ENCODE results near the gene CDON. TPM values are rescaled to one million over a fixed set of nuclear protein-coding genes. Genes with fewer than 3 reads are reported as not detected.

CDON gene
- polyA plus RNA-seq, 2 of the 4 experiments (the other 2 are of a cell fraction) = 1.7 to 5.6 TPM

- DNase-seq (ENCODE audit: low read depth in 1 of 2, low spot score in 1 of 2) (no peak), FAIRE-seq (no peak), ATAC-seq (no peak)
- ChIA-PET POLR2A (no interaction called here), CTCF (interaction anchor here (0.5 kb wide), 1 partner anchor 96 kb away, joined by 4 read pairs; no protein-coding TSS in a partner anchor)
- TF ChIP-seq CHD4 (IDR thresholded peaks at IDR 0.05; ENCODE audit: borderline replicate concordance) (no peak), MYC (IDR thresholded peaks at IDR 0.05; ENCODE audit: borderline replicate concordance, low read length) (no peak), CBX8 (IDR thresholded peaks at IDR 0.05) (no peak), SMC3 (IDR thresholded peaks at IDR 0.05) (no peak), CEBPB (IDR thresholded peaks at IDR 0.05) (no peak), POLR2AphosphoS2 (conservative IDR thresholded peaks at IDR 0.05; ENCODE audit: low read length) (no peak), RARB (CRISPR knock-in tag; IDR thresholded peaks at IDR 0.05) (no peak), CHD2 (IDR thresholded peaks at IDR 0.05; ENCODE audit: low read length, partially characterized antibody) (no peak), E2F6 (IDR thresholded peaks at IDR 0.05; ENCODE audit: borderline replicate concordance, low read depth) (no peak), EHMT2 (IDR thresholded peaks at IDR 0.05; ENCODE audit: low read depth) (no peak), RCOR1 (IDR thresholded peaks at IDR 0.05; ENCODE audit: low read depth, low read length) (no peak), RNF2 (IDR thresholded peaks at IDR 0.05; ENCODE audit: borderline replicate concordance, low read depth) (no peak), HMGXB4 (CRISPR knock-in tag; IDR thresholded peaks at IDR 0.05; ENCODE audit: borderline replicate concordance) (no peak), MAX (IDR thresholded peaks at IDR 0.05) (no peak), KDM1A (IDR thresholded peaks at IDR 0.05; ENCODE audit: low read depth) (no peak), HEYL (CRISPR knock-in tag; IDR thresholded peaks at IDR 0.05) (no peak), ZC3H11A (IDR thresholded peaks at IDR 0.05) (no peak), JUN (IDR thresholded peaks at IDR 0.05) (no peak)
- no peak overlapping the region for H3K27ac ChIP-seq
- H3K4me1 ChIP-seq = no peaks in the 10 kb centered on the region
- no peaks in the 10 kb centered on the region for H3K9me3 ChIP-seq
- H3K4me2 ChIP-seq = no peak overlapping the region
- no peak overlapping the region for H3K4me3 ChIP-seq
- WGBS (ENCODE audit: missing lambda C conversion rate) = 60% methylated on average over 11 of the region's 15 CpGs
These were observed 107.6 kb downstream of the CDON start for GRCh38 chr11:125954945-125955640.

GRCh38 chr11:125954123-125954944, 108.3 kb downstream of the CDON start:
- ATAC-seq (no peak), DNase-seq (ENCODE audit: low read depth in 1 of 2, low spot score in 1 of 2) (no peak), FAIRE-seq (no peak)
- Histone ChIP-seq H3K27ac (no peak overlapping the region), H3K4me3 (no peak overlapping the region), H3K4me1 (no peaks in the 10 kb centered on the region), H3K4me2 (no peak overlapping the region), H3K9me3 (no peaks in the 10 kb centered on the region)
- TF ChIP-seq HDAC2 (IDR thresholded peaks at IDR 0.05) = no peak
- TF ChIP-seq ESRRA (IDR thresholded peaks at IDR 0.05; ENCODE audit: borderline replicate concordance, low read length) = no peak
- WGBS (ENCODE audit: missing lambda C conversion rate) = 83% methylated on average over 11 of the region's 21 CpGs
- ChIA-PET CTCF (interaction anchor here (0.5 to 1.3 kb wide), 2 partner anchors 12 to 97 kb away, joined by 4 read pairs; no protein-coding TSS in a partner anchor), POLR2A (no interaction called here)
